GM12878 (cell line): ENCODE data around the gene PPIL6.

Experiments used
- CTCF ChIP-seq, 3 experiments: IDR thresholded peaks in 2 of 3; conservative IDR thresholded peaks in 1 of 3; 2 replicates each; pipeline ENCODE4 v1.5.1; 2011; ENCODE audit warnings: low read depth in 3 of 3, low read length in 3 of 3, mild to moderate bottlenecking in 3 of 3, control low read depth in 2 of 3, moderate library complexity in 2 of 3, inconsistent platforms in 1 of 3, mixed read lengths in 1 of 3; ENCODE audit not compliant: control insufficient read depth in 2 of 3, insufficient read depth in 1 of 3; ENCODE audit errors: extremely low read depth in 1 of 3
- EGR1 ChIP-seq, 2 experiments: IDR thresholded peaks; 1 replicate in 1 of 2; 2 replicates in 1 of 2; pipeline ENCODE4 v1.6.1; 2011 to 2012; ENCODE audit warnings: low read depth in 2 of 2, low read length in 2 of 2, borderline replicate concordance in 1 of 2, mild to moderate bottlenecking in 1 of 2, moderate library complexity in 1 of 2
- POLR2AphosphoS2 ChIP-seq: IDR thresholded peaks from 2 replicates; pipeline ENCODE4 v1.6.1; 2011; ENCODE audit warnings: low read depth, mild to moderate bottlenecking, low read length, improper control_type of control experiment, moderate library complexity
- ZNF622 ChIP-seq: fragments of 450-650 bp; IDR thresholded peaks from 2 replicates; pipeline ENCODE4 v1.6.1; 2017; ENCODE audit warnings: mild to moderate bottlenecking, inconsistent platforms

- TF ChIP-seq EGR1 (IDR thresholded peaks at IDR 0.05; ENCODE audit: borderline replicate concordance in 1 of 2, low read depth in 2 of 2, low read length in 2 of 2) (no peak), POLR2AphosphoS2 (no peak), CTCF (IDR thresholded peaks at IDR 0.05 in 2 of 3, conservative IDR thresholded peaks at IDR 0.05 in 1 of 3; ENCODE audit: control insufficient read depth in 2 of 3, extremely low read depth in 1 of 3, insufficient read depth in 1 of 3, low read depth in 3 of 3, low read length in 3 of 3) (no peak), ZNF622 (no peak)
Observed at GRCh38 chr6:109478841-109479624, 38.6 kb upstream of the PPIL6 start.
